Fibroblast of the aortic adventitia (primary cell): ENCODE results near the gene MAML3. TPM values are rescaled to one million over a fixed set of nuclear protein-coding genes. Genes with fewer than 3 reads are reported as not detected.

Source experiments
- DNase-seq: peaks from one replicate; pipeline ENCODE4 v3.0.0-alpha.2; 2010; ENCODE audit warnings: low read depth
- H3K4me3 ChIP-seq: 2 replicates; pipeline ENCODE4 v1.5.1; 2011; ENCODE audit warnings: low read depth, mild to moderate bottlenecking, control low read depth, low read length, moderate library complexity
- total RNA-seq: library from RNA; depleted of rRNA; stranded (reverse); fragments of >200 nt; gene quantifications from 2 replicates; pipeline ENCODE4 v1.2.3, GENCODE V29; 2012; ENCODE audit warnings: low replicate concordance
- TF ChIP-seq, protein P1 (sequence below): IDR thresholded peaks from 2 replicates; pipeline ENCODE4 v1.5.1; 2011; ENCODE audit warnings: mild to moderate bottlenecking, low read length, control low read depth, inconsistent platforms; ENCODE audit not compliant: insufficient read depth

MAML3 gene
- total RNA-seq, 1 donor = 4.6 TPM

DNA sequence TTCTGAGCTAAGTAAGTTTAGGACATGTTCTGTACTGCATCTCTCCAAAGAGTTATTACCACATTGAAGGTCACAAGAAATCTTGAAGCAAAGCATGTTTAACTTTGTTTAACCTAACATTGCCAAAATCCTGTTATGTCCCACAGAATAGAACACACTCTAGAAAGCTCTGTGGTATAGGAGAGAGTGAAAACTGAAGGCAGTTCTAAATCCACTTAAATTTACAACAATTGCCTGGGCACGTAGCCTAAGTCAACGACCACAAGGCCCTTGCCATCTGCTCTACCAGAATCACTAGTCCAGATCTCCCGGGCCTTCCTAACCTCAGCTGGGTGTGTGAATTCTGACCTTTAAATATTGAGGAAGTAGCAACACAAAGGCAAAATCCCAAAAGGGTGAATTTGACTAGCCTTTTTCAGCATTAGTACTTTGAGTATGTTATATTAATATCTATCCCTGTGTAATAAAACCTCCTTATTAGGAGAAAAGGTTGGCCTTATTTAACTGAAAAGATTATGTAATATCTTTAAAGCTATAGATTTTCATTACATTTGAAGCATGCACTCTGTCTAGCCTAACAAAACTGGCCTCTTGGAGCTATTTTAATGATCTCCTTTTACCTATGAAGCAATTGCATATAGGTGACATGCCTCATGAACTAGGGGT lies 4.5 kb upstream of the MAML3 start:
- H3K4me3 ChIP-seq = no peak overlapping the region
- peak; percentile 83 for DNase-seq
- TF ChIP-seq, protein P1, sequence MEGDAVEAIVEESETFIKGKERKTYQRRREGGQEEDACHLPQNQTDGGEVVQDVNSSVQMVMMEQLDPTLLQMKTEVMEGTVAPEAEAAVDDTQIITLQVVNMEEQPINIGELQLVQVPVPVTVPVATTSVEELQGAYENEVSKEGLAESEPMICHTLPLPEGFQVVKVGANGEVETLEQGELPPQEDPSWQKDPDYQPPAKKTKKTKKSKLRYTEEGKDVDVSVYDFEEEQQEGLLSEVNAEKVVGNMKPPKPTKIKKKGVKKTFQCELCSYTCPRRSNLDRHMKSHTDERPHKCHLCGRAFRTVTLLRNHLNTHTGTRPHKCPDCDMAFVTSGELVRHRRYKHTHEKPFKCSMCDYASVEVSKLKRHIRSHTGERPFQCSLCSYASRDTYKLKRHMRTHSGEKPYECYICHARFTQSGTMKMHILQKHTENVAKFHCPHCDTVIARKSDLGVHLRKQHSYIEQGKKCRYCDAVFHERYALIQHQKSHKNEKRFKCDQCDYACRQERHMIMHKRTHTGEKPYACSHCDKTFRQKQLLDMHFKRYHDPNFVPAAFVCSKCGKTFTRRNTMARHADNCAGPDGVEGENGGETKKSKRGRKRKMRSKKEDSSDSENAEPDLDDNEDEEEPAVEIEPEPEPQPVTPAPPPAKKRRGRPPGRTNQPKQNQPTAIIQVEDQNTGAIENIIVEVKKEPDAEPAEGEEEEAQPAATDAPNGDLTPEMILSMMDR = no peak

DNA sequence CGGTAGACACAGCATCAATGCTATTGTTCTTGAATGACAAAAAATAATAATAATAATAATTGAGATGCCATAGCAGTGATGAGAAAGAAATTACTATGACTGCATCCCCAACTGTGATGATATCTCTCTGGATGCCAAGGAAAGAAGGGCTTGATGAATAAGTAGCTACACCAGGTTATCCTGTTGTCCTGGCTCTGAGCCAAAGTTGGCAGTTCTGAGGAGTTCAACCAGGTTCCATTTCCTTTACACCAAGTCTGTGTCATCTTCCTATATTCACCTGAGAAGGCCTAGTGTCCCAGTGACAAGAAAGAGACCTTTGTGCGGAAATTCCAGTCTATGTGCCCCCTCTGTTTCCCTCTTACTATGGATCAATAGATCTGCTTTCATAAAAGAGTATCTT lies 3.4 kb upstream of the MAML3 start:
- no peak for DNase-seq
- H3K4me3 ChIP-seq = no peak overlapping the region
- TF ChIP-seq, protein P1 = no peak

DNA sequence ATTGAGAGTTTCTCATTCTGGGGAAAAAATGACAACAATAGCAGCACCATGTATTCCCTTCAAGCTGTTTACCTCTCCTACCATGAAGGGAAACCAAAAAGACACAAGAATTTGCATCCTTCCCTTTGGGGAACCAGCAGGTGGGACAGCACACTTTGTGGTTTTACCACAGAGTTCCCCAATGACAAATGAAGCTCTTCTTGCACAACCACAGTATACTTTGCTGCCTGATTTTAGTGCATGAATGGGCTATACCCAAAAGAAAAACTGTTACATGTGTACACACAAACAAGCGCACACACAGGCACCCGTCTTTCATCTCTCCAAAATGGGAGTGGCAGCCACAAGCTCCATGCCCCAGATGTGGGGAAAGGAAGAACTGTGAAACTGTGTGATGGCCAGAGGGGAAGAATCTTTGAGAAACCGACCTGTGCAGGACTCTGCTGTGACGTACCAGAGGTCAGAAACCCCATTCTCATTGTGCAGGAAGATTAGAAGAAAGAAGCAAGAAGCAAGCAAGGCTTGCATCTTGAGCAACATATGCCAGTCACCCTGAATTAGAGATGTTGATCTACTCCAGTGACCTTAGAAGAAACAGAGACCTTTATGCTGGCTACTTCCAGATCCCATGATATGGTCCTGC lies 2.7 kb upstream of the MAML3 start:
- DNase-seq = no peak
- H3K4me3 ChIP-seq = no peak overlapping the region
- TF ChIP-seq, protein P1 = no peak

DNA sequence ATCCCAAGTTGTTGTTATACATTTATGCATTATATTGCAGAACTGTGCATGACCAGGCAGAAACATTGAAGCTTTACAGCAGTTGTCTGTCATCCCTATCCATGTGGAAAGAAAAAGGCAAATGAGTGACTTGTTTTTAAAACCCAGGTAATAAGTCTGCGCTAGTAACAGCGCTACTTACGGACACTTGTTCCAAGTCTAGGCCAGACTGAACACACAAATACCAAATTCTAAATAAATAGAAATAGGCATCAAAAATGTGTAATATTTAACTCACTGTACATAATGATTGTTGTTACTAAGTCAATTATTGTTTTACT lies 548 bp upstream of the MAML3 start:
- H3K4me3 ChIP-seq = peak overlapping the region; percentile 87
- no peak for DNase-seq
- TF ChIP-seq, protein P1 = no peak

DNA sequence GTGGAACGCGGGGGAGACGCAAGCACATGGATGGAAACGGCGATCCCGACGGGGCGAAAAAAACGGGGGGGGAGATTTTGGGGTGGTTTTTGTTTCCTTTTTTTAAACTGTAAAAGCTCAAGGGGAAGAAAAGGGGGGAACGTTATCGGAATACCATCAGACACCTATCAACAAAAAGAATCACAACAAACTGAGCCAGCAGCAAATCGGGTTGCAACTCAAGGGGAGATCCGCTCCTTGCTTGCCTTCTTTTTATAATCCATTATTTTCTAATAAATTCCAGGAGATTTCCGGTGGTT lies 616 bp downstream of the MAML3 start:
- DNase-seq = no peak
- TF ChIP-seq, protein P1 = no peak
- H3K4me3 ChIP-seq = peak overlapping the region; percentile 87

DNA sequence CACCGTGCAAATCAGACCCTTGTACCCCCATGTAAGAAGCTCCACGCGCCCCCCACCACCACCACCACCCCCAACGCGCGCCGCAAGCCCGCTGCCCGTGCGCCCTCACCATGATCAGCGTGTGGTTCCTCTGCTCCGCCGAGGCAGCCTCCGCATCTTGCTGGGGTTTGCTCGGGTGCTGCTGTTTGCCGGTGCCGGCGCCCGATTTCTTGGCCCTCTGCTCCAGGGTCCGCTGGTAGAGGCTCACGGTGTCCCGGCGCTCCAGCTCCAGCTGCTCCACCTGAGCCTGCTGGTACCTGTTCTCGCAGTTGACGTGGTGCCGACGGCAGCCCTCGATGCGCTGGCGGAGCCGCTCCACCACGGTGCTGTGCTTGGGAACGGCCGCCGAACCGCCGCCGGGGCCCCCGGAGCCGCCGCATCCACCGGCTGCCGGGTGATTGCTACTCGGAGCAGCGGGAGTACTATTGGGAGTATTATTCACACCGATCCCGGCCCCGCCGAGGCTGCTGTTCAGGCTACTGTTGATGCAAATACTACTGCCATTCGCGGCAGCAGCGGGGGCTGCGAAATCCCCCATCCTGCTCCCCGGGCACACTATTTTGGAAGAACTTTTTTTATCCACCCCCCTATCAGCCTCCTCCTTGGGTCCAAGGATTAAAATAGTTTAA lies 1.1 kb downstream of the MAML3 start:
- TF ChIP-seq, protein P1 = no peak
- DNase-seq = peak; percentile 48
- H3K4me3 ChIP-seq = peak overlapping the region; percentile 87
